C4-2B (cell line): ENCODE data around the gene NBEAL1.

ENCODE experiments used
- H3K27ac ChIP-seq: fragments of 450-650 bp; 2 replicates; pipeline ENCODE4 v1.5.1; 2017
- CTCF ChIP-seq: fragments of 450-650 bp; conservative IDR thresholded peaks from 2 replicates; pipeline ENCODE4 v1.5.1; 2017; ENCODE audit warnings: mild to moderate bottlenecking
- ZFX ChIP-seq: fragments of 450-650 bp; IDR thresholded peaks from 2 replicates; pipeline ENCODE4 v1.6.1; 2017

The NBEAL1 gene

GRCh38 chr2:203002054-203002821, 12.4 kb upstream of the NBEAL1 start:
- no peak overlapping the region for H3K27ac ChIP-seq
- no peak for TF ChIP-seq ZFX
- TF ChIP-seq CTCF = no peak

- TF ChIP-seq ZFX (no peak), CTCF (no peak)
Measured at GRCh38 chr2:203003716-203004115, 11.0 kb upstream of the NBEAL1 start.

GRCh38 chr2:203016716-203017115, 2.0 kb downstream of the NBEAL1 start:
- no peak overlapping the region for H3K27ac ChIP-seq
- TF ChIP-seq ZFX = no peak
- no peak for TF ChIP-seq CTCF

More at GRCh38 chr2:203003716-203004115, 11.0 kb upstream of the NBEAL1 start:
- no peak overlapping the region for H3K27ac ChIP-seq

- no peak for TF ChIP-seq ZFX
- no peak for TF ChIP-seq CTCF
- H3K27ac ChIP-seq = no peak overlapping the region
Measured at GRCh38 chr2:203018181-203018580, 3.5 kb downstream of the NBEAL1 start.

GRCh38 chr2:203019142-203019541, 4.5 kb downstream of the NBEAL1 start:
- no peak overlapping the region for H3K27ac ChIP-seq
- TF ChIP-seq ZFX (no peak), CTCF (no peak)

GRCh38 chr2:203021991-203022390, 7.3 kb downstream of the NBEAL1 start:
- TF ChIP-seq CTCF (no peak), ZFX (no peak)
- no peak overlapping the region for H3K27ac ChIP-seq

- no peak overlapping the region for H3K27ac ChIP-seq
- TF ChIP-seq CTCF (no peak), ZFX (no peak)
Measured at GRCh38 chr2:203022751-203023150, 8.1 kb downstream of the NBEAL1 start.
